OCI-LY1 (cell line): Measurements from ENCODE around the gene QRFP.

Experiments
- H2AFZ ChIP-seq: fragments of 200-600 bp; sonication (generic), shearing (Covaris generic); 2 replicates; pipeline ENCODE4 v1.6.0; 2014; ENCODE audit warnings: antibody characterized with exemption, mild to moderate bottlenecking, low read length
- H3F3A ChIP-seq: fragments of 200-600 bp; sonication (generic), shearing (Covaris generic); 2 replicates; pipeline ENCODE4 v1.6.0; 2014; ENCODE audit warnings: mild to moderate bottlenecking, antibody characterized with exemption, low read length, moderate library complexity; ENCODE audit not compliant: insufficient read depth
- H3K27ac ChIP-seq: fragments of 200-600 bp; sonication (generic); 2 replicates; pipeline ENCODE4 v1.5.1; 2014; ENCODE audit warnings: low read length, mixed run types, mild to moderate bottlenecking, low read depth; ENCODE audit not compliant: poor library complexity, severe bottlenecking
- H3K27me3 ChIP-seq: fragments of 200-600 bp; sonication (generic); 2 replicates; pipeline ENCODE4 v1.6.0; 2014; ENCODE audit warnings: antibody characterized with exemption, mild to moderate bottlenecking, low read length, moderate library complexity; ENCODE audit not compliant: insufficient read depth
- H3K36me3 ChIP-seq: fragments of 200-600 bp; sonication (generic); 2 replicates; pipeline ENCODE4 v1.6.1; 2014; ENCODE audit warnings: mild to moderate bottlenecking, antibody characterized with exemption, low read length, moderate library complexity, mixed read lengths; ENCODE audit not compliant: insufficient read depth
- H3K4me1 ChIP-seq: fragments of 200-600 bp; sonication (generic); 2 replicates; pipeline ENCODE4 v1.5.1; 2014; ENCODE audit warnings: mild to moderate bottlenecking, low read length, moderate library complexity; ENCODE audit not compliant: insufficient read depth, severe bottlenecking
- H3K4me2 ChIP-seq: fragments of 200-600 bp; sonication (generic), shearing (Covaris generic); 2 replicates; pipeline ENCODE4 v1.6.1; 2014; ENCODE audit warnings: low read length
- H3K4me3 ChIP-seq: fragments of 200-600 bp; sonication (generic); 2 replicates; pipeline ENCODE4 v1.5.1; 2014; ENCODE audit warnings: low read length, low read depth, mild to moderate bottlenecking, mixed read lengths; ENCODE audit not compliant: poor library complexity, severe bottlenecking
- H3K79me2 ChIP-seq: fragments of 200-600 bp; shearing (Covaris generic); 2 replicates; pipeline ENCODE4 v1.6.1; 2016; ENCODE audit warnings: mixed run types, low read length, mixed read lengths; ENCODE audit not compliant: insufficient read depth
- H3K9ac ChIP-seq: fragments of 200-600 bp; sonication (generic), shearing (Covaris generic); 2 replicates; pipeline ENCODE4 v1.6.1; 2014; ENCODE audit warnings: mild to moderate bottlenecking, low read length, mixed read lengths
- H3K9me2 ChIP-seq: fragments of 200-600 bp; sonication (generic), shearing (Covaris generic); 2 replicates; pipeline ENCODE4 v1.6.1; 2014; ENCODE audit warnings: low read depth, mild to moderate bottlenecking, low read length, mixed read lengths
- H3K9me3 ChIP-seq: fragments of 200-600 bp; shearing (Covaris generic); 2 replicates; pipeline ENCODE4 v1.6.1; 2014; ENCODE audit warnings: low read length, mixed read lengths
- H4K20me1 ChIP-seq: fragments of 200-600 bp; sonication (generic), shearing (Covaris generic); 2 replicates; pipeline ENCODE4 v1.6.0; 2016; ENCODE audit warnings: mild to moderate bottlenecking, low read length; ENCODE audit not compliant: insufficient read depth
- CTCF ChIP-seq: fragments of 200-600 bp; sonication (generic), shearing (Covaris generic); IDR thresholded peaks from 2 replicates; pipeline ENCODE4 v1.5.1; 2017; ENCODE audit warnings: mild to moderate bottlenecking, antibody characterized with exemption, low read length, moderate library complexity, mixed read lengths
- EZH2 ChIP-seq: fragments of 200-600 bp; sonication (generic), shearing (Covaris generic); IDR thresholded peaks from 2 replicates; pipeline ENCODE4 v1.8.0; 2017; ENCODE audit warnings: borderline replicate concordance, mixed run types, mild to moderate bottlenecking, antibody characterized with exemption, low read length, moderate library complexity, mixed read lengths

Gene QRFP

GRCh38 chr9:130845254-130845653 lies 51.4 kb downstream of the QRFP start:
- H3K9ac ChIP-seq = no peak overlapping the region
- H3K27ac ChIP-seq = no peak overlapping the region
- no peaks in the 10 kb centered on the region for H3K4me1 ChIP-seq
- H3K79me2 ChIP-seq = no peaks in the 10 kb centered on the region
- H3K9me3 ChIP-seq = no peaks in the 10 kb centered on the region
- no peaks in the 10 kb centered on the region for H4K20me1 ChIP-seq
- no peaks in the 10 kb centered on the region for H3K9me2 ChIP-seq
- no peak overlapping the region for H3K4me3 ChIP-seq
- no peak overlapping the region for H2AFZ ChIP-seq
- no peaks in the 10 kb centered on the region for H3K36me3 ChIP-seq
- H3K27me3 ChIP-seq = no peaks in the 10 kb centered on the region
- H3F3A ChIP-seq = no peaks in the 10 kb centered on the region
- no peak overlapping the region for H3K4me2 ChIP-seq
- TF ChIP-seq EZH2 = no peak
- TF ChIP-seq CTCF = no peak

GRCh38 chr9:130844044-130844451 lies 52.6 kb downstream of the QRFP start:
- H3K4me2 ChIP-seq = no peak overlapping the region
- H4K20me1 ChIP-seq = no peaks in the 10 kb centered on the region
- no peak overlapping the region for H2AFZ ChIP-seq
- H3K36me3 ChIP-seq = no peaks in the 10 kb centered on the region
- no peaks in the 10 kb centered on the region for H3K27me3 ChIP-seq
- H3K4me3 ChIP-seq = no peak overlapping the region
- TF ChIP-seq CTCF = no peak
- no peaks in the 10 kb centered on the region for H3K4me1 ChIP-seq
- H3K9ac ChIP-seq = no peak overlapping the region
- H3K9me3 ChIP-seq = no peaks in the 10 kb centered on the region
- no peaks in the 10 kb centered on the region for H3F3A ChIP-seq
- H3K79me2 ChIP-seq = no peaks in the 10 kb centered on the region
- H3K9me2 ChIP-seq = no peaks in the 10 kb centered on the region
- H3K27ac ChIP-seq = no peak overlapping the region

GRCh38 chr9:130843049-130843908 lies 53.3 kb downstream of the QRFP start:
- no peak overlapping the region for H3K27ac ChIP-seq
- no peaks in the 10 kb centered on the region for H3K36me3 ChIP-seq
- H3K9me2 ChIP-seq = no peaks in the 10 kb centered on the region
- TF ChIP-seq EZH2 (no peak), CTCF (no peak)
- no peaks in the 10 kb centered on the region for H3K4me1 ChIP-seq
- H3K79me2 ChIP-seq = no peaks in the 10 kb centered on the region
- H3F3A ChIP-seq = no peaks in the 10 kb centered on the region
- H4K20me1 ChIP-seq = no peaks in the 10 kb centered on the region
- no peaks in the 10 kb centered on the region for H3K9me3 ChIP-seq
- H3K4me2 ChIP-seq = no peak overlapping the region
- H3K27me3 ChIP-seq = no peaks in the 10 kb centered on the region
- no peak overlapping the region for H3K4me3 ChIP-seq
- no peak overlapping the region for H3K9ac ChIP-seq
- H2AFZ ChIP-seq = no peak overlapping the region
